GM19239 (cell line): Measurements from ENCODE around the gene SMPD3.

Experiments
- DNase-seq: peaks from one replicate; pipeline ENCODE4 v3.0.0; 2011; ENCODE audit warnings: low spot score; ENCODE audit not compliant: insufficient read length
- FAIRE-seq: peaks from 2 replicates; lab custom pipeline; 2011; peaks lifted over from hg19 to GRCh38; lab: Jason Lieb, UNC

SMPD3 gene

DNA sequence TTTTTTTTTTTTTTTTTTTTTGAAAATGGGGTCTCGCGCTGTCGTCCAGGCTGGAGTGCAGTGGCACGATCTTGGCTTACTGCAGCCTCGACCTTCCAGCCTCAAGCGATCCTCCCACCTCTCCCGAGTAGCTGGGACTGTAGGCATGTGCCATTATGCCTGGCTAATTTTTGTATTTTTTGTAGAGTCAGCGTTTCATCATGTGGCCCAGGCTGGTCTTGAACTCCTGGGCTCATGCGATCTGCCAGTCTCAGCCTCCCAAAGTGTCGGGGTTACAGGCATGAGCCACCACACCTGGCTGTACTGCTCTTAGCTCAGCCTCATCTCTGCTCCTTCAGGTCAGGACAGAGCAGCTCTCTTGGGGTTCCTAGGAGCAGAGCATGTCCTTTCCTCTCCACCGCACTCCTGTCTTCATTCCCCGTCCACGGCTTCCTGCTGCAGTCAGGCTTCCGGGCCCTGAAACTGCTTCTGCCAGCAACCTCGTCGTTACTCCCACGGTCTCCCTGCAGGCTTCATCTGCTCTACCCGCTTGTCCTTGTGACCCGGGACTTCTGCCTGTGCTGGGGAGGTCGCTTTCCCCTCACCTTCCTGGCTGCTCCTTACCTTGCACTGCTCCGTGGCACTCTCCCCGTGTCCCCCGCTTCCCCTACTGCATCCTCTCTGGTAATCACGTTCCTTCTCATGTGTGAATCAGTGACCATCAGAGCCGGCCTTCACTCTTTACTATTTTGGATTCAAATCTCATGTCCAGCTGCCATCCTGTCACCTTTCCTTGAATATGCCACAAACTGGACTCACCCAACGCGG lies 99.5 kb downstream of the SMPD3 start:
- DNase-seq, result no peak
- FAIRE-seq, result no peak

DNA sequence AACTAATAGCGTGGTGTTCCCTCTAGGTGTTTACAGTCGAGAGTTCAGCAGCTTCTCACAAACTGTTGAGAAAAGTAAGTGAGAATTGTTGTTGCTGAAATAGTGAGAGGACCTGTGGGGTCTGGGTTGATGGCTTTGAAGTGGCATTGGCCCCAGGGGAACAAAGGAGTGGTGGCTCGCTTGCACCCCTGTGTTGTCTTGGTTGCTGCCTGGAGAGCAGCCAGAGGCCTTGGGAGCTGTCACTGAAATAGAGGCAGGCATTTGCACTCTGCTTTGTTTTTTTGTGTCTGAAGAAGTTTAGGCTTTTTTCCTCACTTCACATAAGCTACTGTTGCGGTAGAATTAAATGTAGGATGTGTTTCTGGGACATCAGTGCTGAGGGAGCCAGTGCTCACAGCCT lies 100.7 kb downstream of the SMPD3 start:
- no peak for DNase-seq
- FAIRE-seq, result no peak

DNA sequence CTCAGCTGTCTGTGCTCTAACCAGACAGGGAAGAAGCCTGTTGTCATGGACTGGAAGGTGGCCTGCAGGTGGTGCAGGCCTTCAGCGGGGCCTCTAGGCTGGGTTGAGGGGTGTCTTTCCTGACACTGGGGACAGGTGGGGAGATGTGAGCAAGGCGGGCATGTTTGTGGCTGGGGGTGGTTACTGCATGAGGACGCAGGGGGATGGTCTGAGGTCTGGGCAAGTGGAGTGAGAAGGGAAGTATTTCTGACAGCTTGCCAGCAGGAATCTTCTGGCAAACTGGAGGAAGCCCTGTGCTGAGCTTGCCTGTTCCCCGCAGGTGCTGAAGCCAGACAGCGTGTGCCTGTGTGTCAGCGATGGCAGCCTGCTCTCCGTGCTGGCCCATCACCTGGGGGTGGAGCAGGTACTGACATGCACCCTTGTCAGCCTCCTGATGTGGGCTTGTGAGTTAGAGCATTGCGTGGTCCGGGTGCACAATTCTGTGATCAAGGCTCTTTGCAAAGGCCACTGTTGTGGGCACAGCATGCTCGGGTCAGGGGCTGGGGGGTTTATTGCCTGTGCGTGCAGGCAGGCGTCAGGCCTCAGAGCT lies 101.3 kb downstream of the SMPD3 start:
- FAIRE-seq, result no peak

DNA sequence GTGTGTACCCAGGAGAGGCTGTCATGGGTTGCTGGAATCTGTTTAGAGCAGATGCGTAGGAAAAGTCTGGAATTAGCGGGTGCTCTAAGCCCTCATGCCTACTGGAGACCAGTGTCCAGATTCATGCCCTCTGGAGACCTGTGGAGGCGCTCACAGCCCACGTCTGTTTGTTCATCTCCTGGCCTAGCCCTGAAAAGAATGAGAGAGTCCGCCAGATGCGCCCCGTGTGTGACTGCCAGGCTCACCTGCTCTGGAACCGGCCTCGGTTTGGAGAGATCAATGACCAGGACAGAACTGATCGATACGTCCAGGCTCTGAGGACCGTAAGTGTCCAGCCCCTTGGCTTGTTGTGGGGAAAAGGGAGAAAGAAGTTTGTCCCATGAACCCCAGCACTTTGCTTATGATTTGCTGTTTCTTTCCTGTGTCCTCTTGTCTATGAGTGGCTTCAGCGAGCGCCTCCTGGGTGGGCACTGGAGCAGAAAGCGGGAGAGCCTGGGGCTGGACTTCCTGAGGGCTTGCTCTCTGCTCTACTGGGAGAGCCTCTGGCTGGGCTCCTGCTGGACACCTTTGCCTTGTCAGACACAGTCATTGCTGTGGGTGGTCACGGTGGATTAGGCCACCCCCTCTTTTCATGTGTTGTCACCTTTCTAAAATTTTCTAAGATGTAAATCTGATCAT lies 102.2 kb downstream of the SMPD3 start:
- FAIRE-seq (no peak), DNase-seq (no peak)

More for the DNA sequence above, 101.3 kb downstream of the SMPD3 start:
- DNase-seq, result no peak

DNA sequence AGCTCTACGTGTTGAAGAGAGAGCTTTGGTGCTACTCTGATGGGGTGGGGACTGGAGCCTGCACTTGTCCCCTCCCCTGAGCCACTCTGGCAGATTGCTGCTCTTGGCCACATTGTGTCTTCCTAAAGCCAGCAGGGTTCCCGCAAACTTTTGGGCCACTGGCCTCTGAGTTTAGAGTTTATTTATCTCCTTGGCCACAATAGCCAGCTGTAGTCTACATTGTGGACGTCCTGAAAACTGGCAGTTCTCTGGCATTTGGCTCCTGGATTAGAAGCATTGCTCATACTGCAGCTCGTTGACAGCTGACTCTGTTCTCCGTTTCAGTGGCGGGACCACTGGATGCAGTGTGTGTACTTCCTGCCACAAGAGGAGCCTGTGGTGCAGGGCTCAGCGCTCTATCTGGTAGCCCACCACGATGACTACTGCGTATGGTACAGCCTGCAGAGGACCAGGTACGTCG lies 102.9 kb downstream of the SMPD3 start:
- DNase-seq, result no peak
- FAIRE-seq, result no peak

DNA sequence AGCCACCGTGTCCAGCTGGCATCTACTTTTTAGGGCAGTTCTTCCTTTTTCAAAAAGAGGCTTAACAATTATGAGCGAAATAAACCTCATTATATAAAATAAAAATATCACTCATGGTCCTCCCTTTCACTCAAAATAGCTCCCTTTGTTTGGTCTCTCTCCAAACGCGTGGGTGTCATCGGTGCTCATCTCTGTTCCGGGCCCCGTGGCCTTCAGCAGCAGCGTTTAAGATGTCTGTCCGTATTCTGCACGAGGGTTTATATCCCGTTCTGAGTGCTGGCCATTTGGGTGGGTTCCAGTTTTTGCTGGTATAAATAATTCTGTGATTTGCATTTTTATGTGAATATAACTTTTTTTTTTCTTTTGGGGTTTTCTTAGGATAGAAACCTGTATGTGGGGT lies 104.1 kb downstream of the SMPD3 start:
- FAIRE-seq (no peak), DNase-seq (no peak)

DNA sequence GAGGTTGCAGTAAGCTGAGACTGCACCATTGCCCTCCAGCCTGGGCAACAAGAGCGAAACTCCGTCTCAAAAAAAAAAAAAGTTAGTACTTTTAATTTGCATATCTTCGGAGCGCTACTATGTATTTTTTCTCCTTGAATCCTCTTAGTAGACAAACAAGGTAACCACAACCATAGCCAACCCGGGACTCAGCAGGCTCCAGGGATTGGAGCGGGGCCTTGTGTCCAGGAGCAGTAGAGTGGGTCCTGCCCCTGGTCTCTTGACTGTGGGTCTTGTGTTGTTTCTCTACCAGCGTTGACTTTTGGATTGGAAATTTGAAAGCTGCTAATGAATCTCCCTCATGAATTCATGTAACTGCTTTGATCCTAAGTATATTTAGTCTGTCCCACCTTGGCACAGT lies 105.2 kb downstream of the SMPD3 start:
- FAIRE-seq (no peak), DNase-seq (no peak)

DNA sequence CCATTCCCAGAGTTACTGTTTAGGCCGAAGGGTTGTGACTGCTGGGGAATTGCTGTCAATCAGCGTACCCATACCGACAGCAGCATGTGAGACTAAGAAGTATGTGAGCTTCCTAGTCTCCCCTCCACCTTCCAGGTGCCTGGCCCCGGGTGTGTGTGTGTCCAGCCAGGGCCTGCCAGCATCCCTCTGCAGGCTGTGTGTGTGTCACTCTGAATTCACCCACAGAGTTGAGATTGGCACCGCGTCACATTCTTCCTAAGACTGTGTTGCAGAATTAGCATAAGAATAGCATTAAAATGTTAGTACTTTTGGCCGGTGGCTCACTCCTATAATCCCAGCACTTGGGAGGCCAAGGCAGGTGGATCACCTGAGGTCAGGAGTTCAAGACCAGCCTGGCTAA lies 105.7 kb downstream of the SMPD3 start:
- DNase-seq, result no peak
- FAIRE-seq, result no peak

DNA sequence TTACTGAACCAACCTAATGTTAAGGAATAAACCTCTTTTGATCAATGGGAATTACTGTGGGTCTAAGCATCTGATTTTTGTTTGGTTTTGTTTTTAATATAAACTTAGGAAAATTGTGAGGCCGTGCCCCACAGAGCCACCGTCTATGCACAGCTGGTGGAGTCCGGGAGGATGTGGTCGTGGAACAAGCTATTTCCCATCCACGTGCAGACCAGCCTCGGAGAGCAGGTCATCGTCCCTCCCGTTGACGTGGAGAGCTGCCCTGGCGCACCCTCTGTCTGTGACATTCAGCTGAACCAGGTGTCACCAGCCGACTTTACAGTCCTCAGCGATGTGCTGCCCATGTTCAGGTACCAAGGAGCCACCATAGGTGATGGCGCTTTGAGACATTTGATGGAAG lies 109.1 kb downstream of the SMPD3 start:
- FAIRE-seq, result no peak
- DNase-seq, result no peak

DNA sequence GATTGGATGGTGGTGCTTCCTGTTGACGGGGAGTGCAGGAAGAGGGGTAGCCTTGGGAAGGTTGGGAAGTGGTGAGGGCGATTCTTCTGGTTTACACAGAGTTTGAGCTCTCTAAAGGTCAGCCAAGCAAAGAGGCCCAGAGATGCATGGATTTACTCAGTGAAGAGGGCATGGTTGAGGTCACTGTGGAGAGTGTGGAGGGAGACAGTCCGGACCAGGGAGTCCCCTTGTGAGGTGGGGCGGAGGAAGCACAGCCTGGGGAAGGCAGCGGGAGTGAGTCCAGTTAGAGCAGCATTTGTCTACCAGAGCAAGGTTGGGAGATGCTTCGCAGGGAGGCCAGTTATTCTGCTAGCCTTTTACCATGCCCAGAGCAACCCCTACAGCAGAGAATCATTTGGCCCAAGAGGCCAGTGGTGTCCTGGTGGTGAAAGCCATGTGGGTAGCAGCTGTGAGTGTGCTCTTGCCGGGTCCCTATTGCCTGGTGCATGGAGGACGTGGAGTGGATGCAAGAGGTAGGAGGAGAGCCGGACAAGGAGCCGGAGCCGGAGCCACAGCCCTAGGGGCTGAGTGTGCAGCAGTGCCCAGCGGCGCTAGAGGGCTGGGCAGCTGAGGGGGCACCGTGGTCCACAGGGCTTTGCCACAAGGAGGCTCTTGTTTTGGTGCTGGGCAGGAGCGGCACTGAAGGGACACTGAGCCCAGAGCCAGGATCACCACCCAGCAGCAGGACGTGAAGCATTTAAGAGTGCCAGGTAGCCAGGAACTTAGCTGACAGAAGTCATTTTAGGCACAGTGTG lies 109.8 kb downstream of the SMPD3 start:
- FAIRE-seq, result no peak
- DNase-seq, result no peak

DNA sequence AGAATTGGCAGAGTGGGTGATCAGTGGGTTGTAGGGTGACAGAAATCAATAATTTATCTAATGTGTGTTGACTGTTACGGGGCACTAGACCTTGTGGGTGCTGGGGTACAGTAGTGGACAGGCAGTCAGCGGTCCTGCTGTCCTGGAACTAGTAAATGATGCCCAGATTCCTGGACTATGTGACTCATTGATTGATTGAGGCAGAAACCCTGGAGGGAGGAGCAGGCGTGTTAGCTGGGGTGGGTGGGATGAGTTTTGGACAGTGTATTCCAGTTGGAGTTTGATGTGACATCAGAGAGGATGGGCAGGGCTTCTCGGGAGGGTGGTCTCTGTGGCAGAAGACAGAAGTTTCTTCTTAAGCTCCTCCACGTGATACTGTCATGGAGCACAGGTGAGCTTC lies 113.1 kb downstream of the SMPD3 start:
- FAIRE-seq, result no peak
- DNase-seq, result no peak

DNA sequence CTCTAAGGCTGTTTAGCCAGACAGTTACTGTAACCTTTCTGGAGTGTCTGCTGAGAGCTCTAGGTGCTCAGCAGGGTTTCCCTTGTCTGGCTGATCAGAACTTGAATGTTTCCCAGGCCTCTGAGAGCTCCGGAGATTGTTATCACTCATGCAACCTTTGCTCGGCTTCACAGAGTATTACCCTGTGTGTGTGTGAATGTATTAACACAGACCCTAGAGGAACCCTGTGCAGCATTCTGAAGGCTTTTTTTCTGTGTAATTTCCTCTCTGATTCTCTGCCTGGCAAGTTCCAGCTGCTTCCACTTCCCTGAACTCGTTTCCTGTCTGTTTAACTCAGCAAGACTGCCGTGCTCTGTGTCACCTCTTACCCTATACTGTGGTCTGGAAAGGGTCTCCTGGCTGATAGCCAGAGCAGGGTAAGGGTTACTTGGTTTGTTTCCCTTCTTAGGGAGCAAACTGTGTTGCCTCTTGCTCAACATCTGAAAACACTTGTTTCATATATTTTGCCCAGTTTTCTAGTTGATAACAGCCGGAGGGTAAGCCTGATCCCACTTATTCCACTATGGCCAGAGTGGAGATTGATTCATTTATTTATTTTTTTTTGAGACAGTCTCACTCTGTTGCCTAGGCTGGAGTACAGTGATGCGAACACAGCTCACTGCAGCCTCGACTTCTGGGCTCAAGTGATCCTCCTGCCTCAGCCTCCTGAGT lies 115.7 kb downstream of the SMPD3 start:
- FAIRE-seq (no peak), DNase-seq (no peak)

DNA sequence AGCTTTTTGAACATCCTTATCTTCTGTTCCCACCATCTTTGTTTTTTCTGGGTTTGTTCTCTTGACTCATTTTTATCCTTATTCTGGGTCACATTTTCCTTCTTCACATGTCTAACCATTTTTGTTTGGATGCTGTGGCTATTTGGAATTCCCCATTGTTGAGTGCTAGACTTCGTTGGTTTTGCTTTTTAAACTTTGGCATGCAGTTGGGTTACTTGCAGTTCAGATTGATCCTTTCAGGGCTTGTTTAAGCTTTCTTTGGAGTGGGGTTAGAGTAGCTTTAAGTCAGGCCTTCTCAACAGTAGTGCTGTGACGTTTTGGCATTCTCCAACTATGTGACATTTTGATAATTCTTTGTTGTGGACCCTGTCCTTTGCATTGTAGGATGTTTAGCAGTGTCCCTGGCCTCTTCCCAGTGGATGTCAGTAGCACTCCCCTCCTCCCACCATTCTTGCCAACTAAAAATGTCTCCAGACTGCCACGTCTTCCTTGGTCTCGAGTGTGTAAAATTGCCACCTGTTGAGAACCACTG lies 116.4 kb downstream of the SMPD3 start:
- FAIRE-seq, result no peak
- no peak for DNase-seq

DNA sequence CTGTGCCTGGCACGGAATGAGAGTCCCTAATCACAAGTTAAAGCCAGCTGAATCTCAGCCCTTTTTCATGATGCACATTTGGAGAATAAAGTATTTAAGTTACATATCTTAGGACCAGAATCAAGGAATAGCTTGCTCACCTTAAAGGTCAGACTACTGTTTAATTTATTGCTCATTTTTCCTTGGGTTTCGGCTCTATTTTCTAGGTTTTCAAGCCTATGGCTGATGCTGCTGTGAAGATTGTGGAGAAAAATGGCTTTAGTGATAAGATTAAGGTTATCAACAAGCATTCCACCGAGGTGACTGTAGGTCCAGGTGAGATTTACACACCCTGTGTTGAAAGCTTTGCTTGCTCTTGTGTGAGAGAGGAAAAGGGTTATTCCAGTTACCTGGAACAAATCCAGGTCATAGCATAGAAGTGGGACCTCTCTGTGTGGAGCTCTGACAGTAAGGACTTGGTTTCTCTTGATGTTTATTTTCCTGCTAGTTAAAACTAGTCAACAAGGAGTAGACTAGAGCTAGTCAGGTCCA lies 119.4 kb downstream of the SMPD3 start:
- FAIRE-seq (no peak), DNase-seq (no peak)

DNA sequence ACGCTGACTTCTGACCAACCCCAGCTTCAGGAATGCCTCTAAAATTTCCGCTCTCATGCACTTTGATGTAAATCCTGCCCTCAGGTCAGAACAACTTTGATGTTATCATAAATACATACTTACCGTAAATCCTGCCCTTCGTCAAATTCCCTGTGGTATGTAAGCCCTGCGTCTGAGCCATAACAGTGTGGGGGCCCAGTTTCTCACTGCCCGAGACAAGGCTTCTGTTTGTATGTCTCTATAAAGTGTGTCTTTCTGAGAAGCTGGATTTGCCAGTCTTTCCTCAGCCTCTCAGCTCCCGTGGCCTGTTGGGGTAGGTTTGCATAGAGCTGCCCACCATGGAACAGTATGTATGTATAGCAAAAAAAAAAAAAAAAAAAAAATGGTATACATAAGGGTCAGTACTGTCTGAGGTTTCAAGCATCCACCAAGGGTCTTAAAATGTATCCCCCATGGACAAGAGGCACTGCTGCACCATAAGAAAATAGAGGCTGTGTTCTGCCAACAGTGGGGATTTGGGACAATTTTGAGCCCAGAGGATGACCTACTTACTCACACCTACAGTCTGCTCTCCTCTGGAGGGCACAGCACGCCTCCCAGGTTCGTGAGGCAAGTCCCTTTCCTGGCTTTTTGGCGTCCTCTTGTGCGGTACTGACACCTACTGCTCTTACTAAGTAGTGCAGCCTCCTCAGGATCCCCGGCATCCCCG lies 120.0 kb downstream of the SMPD3 start:
- FAIRE-seq, result peak; percentile 94
- peak; percentile 82 for DNase-seq

DNA sequence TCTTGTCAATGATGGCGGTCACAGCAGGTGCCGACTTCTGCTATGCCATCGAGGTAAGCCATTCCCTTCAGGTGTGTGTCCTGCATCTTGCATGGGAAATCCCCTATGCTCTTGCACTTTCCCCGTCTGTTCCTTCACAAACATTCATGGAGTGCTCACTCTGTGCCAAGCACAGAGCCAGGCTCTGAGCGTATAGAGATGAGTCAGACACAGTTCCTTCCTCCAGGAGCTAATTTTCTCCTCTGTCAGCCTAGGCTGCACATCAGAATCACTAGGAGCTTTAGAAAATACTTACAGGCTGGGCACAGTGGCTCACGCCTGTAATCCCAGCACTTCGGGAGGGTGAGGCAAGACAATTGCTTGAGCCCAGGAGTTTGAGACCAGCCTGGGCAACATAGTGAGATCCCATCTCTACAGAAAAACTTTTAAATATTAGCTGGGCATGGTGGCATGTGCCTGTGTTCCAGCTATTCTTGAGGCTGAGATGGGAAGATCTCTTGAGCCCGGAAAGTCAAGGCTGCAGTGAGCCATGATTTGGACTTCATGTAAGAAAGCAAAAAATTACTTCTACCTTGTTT lies 123.4 kb downstream of the SMPD3 start:
- FAIRE-seq, result no peak

DNA sequence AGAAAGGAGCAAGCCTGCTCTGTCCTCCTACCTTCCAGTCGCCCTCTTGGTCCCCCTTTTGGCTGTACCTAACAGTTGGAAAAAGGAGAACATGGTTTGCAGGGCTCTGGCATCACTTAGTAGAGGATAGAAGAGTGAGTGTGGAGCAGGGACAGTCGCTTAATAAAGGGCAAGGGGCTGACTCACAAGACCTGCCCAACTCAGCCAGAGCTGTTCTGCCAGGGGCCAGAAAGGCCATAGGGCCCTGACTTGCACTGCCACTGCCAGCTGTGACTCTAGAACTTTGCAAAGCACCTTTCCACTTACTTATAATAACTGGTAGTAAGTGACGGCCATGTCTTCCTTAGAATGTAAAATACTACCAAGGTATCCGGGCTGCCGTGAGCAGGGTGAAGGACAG lies 124.0 kb downstream of the SMPD3 start:
- no peak for FAIRE-seq
- no peak for DNase-seq

More for the DNA sequence above, 123.4 kb downstream of the SMPD3 start:
- DNase-seq, result no peak

DNA sequence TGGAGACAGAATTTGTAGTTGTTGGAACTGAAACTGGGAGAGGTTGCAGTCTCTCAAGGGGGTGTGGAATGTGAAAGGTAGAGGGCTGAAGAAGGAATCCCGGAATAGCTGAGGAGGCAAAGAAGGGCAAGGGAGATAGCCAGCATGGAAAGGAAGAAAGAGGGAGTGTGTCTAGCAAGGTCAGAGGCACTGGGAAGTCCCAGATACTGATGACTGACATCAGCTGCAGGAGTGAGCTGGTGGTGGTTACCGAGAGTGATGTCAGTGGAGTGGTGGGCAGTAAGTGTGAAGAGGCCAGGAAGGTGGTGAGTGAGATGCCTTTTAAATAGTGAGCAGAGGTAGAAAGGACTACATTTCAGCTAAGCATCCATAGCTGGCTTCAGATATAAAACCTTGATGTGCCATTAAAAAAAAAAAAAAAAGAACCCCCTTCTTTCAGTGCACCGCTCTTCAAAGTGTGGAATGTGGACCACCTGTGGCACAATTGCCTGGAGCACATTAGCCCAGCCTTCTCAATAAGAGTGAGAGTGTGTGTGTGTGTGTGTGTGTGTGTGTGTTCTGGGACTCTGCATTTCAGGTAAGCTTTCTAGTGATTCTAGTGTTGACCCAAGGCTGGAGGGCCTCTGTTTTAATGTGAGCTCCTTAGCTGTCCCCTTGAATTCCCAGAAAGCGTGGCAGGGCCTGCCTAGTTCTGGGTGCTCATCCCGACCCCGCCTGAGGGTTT lies 129.0 kb downstream of the SMPD3 start:
- DNase-seq (no peak), FAIRE-seq (no peak)
